ENCODE results near the gene AKAP13. TPM values are rescaled to one million over a fixed set of nuclear protein-coding genes. Genes with fewer than 3 reads are reported as not detected.

AKAP13 gene
- total and polyA plus RNA-seq, 2 of the 8 experiments (the other 6 are each of a cell fraction or from before 2014, with no cell fraction given): 14.0 to 46.2 TPM

- TF ChIP-seq, protein P1, sequence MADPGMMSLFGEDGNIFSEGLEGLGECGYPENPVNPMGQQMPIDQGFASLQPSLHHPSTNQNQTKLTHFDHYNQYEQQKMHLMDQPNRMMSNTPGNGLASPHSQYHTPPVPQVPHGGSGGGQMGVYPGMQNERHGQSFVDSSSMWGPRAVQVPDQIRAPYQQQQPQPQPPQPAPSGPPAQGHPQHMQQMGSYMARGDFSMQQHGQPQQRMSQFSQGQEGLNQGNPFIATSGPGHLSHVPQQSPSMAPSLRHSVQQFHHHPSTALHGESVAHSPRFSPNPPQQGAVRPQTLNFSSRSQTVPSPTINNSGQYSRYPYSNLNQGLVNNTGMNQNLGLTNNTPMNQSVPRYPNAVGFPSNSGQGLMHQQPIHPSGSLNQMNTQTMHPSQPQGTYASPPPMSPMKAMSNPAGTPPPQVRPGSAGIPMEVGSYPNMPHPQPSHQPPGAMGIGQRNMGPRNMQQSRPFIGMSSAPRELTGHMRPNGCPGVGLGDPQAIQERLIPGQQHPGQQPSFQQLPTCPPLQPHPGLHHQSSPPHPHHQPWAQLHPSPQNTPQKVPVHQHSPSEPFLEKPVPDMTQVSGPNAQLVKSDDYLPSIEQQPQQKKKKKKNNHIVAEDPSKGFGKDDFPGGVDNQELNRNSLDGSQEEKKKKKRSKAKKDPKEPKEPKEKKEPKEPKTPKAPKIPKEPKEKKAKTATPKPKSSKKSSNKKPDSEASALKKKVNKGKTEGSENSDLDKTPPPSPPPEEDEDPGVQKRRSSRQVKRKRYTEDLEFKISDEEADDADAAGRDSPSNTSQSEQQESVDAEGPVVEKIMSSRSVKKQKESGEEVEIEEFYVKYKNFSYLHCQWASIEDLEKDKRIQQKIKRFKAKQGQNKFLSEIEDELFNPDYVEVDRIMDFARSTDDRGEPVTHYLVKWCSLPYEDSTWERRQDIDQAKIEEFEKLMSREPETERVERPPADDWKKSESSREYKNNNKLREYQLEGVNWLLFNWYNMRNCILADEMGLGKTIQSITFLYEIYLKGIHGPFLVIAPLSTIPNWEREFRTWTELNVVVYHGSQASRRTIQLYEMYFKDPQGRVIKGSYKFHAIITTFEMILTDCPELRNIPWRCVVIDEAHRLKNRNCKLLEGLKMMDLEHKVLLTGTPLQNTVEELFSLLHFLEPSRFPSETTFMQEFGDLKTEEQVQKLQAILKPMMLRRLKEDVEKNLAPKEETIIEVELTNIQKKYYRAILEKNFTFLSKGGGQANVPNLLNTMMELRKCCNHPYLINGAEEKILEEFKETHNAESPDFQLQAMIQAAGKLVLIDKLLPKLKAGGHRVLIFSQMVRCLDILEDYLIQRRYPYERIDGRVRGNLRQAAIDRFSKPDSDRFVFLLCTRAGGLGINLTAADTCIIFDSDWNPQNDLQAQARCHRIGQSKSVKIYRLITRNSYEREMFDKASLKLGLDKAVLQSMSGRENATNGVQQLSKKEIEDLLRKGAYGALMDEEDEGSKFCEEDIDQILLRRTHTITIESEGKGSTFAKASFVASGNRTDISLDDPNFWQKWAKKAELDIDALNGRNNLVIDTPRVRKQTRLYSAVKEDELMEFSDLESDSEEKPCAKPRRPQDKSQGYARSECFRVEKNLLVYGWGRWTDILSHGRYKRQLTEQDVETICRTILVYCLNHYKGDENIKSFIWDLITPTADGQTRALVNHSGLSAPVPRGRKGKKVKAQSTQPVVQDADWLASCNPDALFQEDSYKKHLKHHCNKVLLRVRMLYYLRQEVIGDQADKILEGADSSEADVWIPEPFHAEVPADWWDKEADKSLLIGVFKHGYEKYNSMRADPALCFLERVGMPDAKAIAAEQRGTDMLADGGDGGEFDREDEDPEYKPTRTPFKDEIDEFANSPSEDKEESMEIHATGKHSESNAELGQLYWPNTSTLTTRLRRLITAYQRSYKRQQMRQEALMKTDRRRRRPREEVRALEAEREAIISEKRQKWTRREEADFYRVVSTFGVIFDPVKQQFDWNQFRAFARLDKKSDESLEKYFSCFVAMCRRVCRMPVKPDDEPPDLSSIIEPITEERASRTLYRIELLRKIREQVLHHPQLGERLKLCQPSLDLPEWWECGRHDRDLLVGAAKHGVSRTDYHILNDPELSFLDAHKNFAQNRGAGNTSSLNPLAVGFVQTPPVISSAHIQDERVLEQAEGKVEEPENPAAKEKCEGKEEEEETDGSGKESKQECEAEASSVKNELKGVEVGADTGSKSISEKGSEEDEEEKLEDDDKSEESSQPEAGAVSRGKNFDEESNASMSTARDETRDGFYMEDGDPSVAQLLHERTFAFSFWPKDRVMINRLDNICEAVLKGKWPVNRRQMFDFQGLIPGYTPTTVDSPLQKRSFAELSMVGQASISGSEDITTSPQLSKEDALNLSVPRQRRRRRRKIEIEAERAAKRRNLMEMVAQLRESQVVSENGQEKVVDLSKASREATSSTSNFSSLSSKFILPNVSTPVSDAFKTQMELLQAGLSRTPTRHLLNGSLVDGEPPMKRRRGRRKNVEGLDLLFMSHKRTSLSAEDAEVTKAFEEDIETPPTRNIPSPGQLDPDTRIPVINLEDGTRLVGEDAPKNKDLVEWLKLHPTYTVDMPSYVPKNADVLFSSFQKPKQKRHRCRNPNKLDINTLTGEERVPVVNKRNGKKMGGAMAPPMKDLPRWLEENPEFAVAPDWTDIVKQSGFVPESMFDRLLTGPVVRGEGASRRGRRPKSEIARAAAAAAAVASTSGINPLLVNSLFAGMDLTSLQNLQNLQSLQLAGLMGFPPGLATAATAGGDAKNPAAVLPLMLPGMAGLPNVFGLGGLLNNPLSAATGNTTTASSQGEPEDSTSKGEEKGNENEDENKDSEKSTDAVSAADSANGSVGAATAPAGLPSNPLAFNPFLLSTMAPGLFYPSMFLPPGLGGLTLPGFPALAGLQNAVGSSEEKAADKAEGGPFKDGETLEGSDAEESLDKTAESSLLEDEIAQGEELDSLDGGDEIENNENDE (IDR thresholded peaks at IDR 0.05; ENCODE audit: insufficient replicate concordance, low read length): no peak
- TF ChIP-seq MAFK (IDR thresholded peaks at IDR 0.05; ENCODE audit: low read depth, low read length) (no peak), GABPA (IDR thresholded peaks at IDR 0.05; ENCODE audit: borderline replicate concordance, insufficient read depth, low read length) (no peak), SP1 (IDR thresholded peaks at IDR 0.05; ENCODE audit: low read depth, low read length) (no peak), SIRT6 (IDR thresholded peaks at IDR 0.05; ENCODE audit: low read length) (no peak), CBX8 (IDR thresholded peaks at IDR 0.05; ENCODE audit: borderline replicate concordance, low read depth, low read length) (no peak), JUND (IDR thresholded peaks at IDR 0.05; ENCODE audit: low read length) (no peak), EP300 (IDR thresholded peaks at IDR 0.05; ENCODE audit: borderline replicate concordance in 1 of 2, low read depth in 2 of 2, low read length in 2 of 2) (no peak), FOSL1 (IDR thresholded peaks at IDR 0.05; ENCODE audit: insufficient read depth, low read depth, low read length) (no peak), POLR2AphosphoS5 (IDR thresholded peaks at IDR 0.05; ENCODE audit: low read depth, low read length) (no peak), GTF2F1 (IDR thresholded peaks at IDR 0.05; ENCODE audit: borderline replicate concordance, low read depth, low read length) (no peak), RAD21 (IDR thresholded peaks at IDR 0.05 in 1 of 2, conservative IDR thresholded peaks at IDR 0.05 in 1 of 2; ENCODE audit: low read depth in 2 of 2, low read length in 2 of 2) (no peak), POLR2A (IDR thresholded peaks at IDR 0.05; ENCODE audit: control extremely low read depth in 1 of 2, low read depth in 2 of 2, low read length in 2 of 2) (no peak)
These were observed 91.9 kb downstream of the AKAP13 start (continued) for GRCh38 chr15:85472349-85472748.

Data from H1 (cell line).